Upper lobe of right lung (tissue), 1 donor: ENCODE results near the gene DBNDD2. TPM values are rescaled to one million over a fixed set of nuclear protein-coding genes. Genes with fewer than 3 reads are reported as not detected.
A peak's percentile ranks its signal among the peaks of the same experiment; 100 is the strongest.

ENCODE experiments used
- ATAC-seq: fragments of 200-7000 bp; cut with Tn5 transposase; one replicate; pipeline ENCODE4 v1.9.1; 2020; ENCODE audit warnings: mild to moderate bottlenecking, moderate library complexity
- DNase-seq: peaks from one replicate; pipeline ENCODE4 v3.0.0-alpha.2; 2020
- H3K27ac ChIP-seq: fragments of 200-600 bp; one replicate; pipeline ENCODE4 v1.8.0; 2022
- H3K27me3 ChIP-seq: fragments of 200-600 bp; one replicate; pipeline ENCODE4 v1.8.0; 2022; ENCODE audit warnings: mild to moderate bottlenecking
- H3K36me3 ChIP-seq: fragments of 200-600 bp; one replicate; pipeline ENCODE4 v1.8.0; 2022
- H3K4me1 ChIP-seq: fragments of 200-600 bp; one replicate; pipeline ENCODE4 v1.8.0; 2022
- H3K4me3 ChIP-seq: fragments of 200-600 bp; one replicate; pipeline ENCODE4 v1.8.0; 2022; ENCODE audit warnings: mild to moderate bottlenecking
- H3K9me3 ChIP-seq: fragments of 200-600 bp; one replicate; pipeline ENCODE4 v1.8.0; 2022
- CTCF ChIP-seq: fragments of 200-600 bp; IDR thresholded peaks from one replicate; pipeline ENCODE4 v1.8.0; 2022; ENCODE audit warnings: antibody characterized with exemption
- intact Hi-C: fragments of 100-400 bp; cut with DNase I; formaldehyde crosslinking; loops from one replicate; pipeline ENCODE4 v1.11.0; 2022
- total RNA-seq: library from RNA; stranded (reverse); fragmentation: NEBNext Ultra II Directional; extraction: Animal tissue kit (Norgen Biotek cat#: 25700); gene quantifications from one replicate; pipeline ENCODE4 v1.2.1, GENCODE V29; 2021
- donor health status: DM: no; HTN: yes; CAD: no; lungs with severe emphysema.

Gene DBNDD2
- total RNA-seq, 1 donor from 2014 or later = 66.2 TPM

- H3K9me3 ChIP-seq = no peaks in the 10 kb centered on the region
- TF ChIP-seq CTCF = no peak
- no peak overlapping the region for H3K27ac ChIP-seq
- ATAC-seq (no peak), DNase-seq (no peak)
- H3K4me3 ChIP-seq = no peak overlapping the region
- H3K27me3 ChIP-seq = no peaks in the 10 kb centered on the region
- H3K4me1 ChIP-seq = peaks cover 13% of the 10 kb centered on the region
- intact Hi-C loops = loop anchor here (5.0 kb wide), 1 partner anchor 36 kb away; the partner anchor contains the start of gene TP53TG5
- H3K36me3 ChIP-seq = peaks cover 33% of the 10 kb centered on the region
Measured at GRCh38 chr20:45413479-45413878, 5.4 kb downstream of the DBNDD2 start.

DNA sequence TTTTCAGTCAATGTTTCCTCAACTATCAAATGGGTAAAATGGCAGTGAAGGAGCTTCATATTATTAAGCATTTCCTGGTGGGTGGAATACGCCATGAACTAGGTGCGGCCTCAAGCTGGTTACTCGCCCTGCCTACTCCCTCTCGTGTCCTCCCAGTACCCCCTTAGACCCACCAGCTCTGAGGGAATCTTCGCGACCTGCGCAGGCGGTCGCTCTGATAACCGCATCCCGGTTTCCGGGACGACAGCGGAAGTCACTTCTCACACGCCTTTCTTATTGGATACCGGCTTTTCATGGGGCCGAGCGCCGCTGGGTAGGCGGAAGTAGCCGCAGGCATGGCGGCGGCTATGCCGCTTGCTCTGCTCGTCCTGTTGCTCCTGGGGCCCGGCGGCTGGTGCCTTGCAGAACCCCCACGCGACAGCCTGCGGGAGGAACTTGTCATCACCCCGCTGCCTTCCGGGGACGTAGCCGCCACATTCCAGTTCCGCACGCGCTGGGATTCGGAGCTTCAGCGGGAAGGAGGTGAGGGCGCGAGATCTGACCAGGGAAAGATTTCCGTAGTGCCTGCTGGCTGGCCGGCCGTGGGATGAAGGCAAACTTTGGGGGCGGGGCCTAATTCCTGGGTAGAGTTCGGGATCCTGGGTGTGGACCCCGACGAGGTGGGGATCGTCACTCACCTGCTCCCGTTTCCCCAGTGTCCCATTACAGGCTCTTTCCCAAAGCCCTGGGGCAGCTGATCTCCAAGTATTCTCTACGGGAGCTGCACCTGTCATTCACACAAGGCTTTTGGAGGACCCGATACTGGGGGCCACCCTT is 7.9 kb downstream of the DBNDD2 start, which contains the start of gene PIGT:
TSS of gene PIGT (plus strand) at position 320 of the 816 bp plus-strand sequence. CDS start at position 336, 16 bp downstream.
- H3K4me3 ChIP-seq = peak within 1 kb of the TSS; percentile 100
- peaks cover 32% of the 10 kb centered on the region for H3K36me3 ChIP-seq
- TF ChIP-seq CTCF = no peak
- no peaks in the 10 kb centered on the region for H3K9me3 ChIP-seq
- DNase-seq (peak; percentile 92), ATAC-seq (peak; percentile 98)
- peaks cover 10% of the 10 kb centered on the region for H3K4me1 ChIP-seq
- intact Hi-C loops = no loop called here
- H3K27ac ChIP-seq = peak within 1 kb of the TSS; percentile 92
- H3K27me3 ChIP-seq = no peaks in the 10 kb centered on the region

GRCh38 chr20:45416917-45417316 is 8.8 kb downstream of the DBNDD2 start:
- no peak for DNase-seq
- Histone ChIP-seq H3K36me3 (peaks cover 32% of the 10 kb centered on the region), H3K4me1 (peaks cover 10% of the 10 kb centered on the region), H3K4me3 (peak overlapping the region; percentile 100), H3K27me3 (no peaks in the 10 kb centered on the region), H3K27ac (no peak overlapping the region), H3K9me3 (no peaks in the 10 kb centered on the region)
- no peak for ATAC-seq
- no peak for TF ChIP-seq CTCF
- intact Hi-C loops = no loop called here

DNA sequence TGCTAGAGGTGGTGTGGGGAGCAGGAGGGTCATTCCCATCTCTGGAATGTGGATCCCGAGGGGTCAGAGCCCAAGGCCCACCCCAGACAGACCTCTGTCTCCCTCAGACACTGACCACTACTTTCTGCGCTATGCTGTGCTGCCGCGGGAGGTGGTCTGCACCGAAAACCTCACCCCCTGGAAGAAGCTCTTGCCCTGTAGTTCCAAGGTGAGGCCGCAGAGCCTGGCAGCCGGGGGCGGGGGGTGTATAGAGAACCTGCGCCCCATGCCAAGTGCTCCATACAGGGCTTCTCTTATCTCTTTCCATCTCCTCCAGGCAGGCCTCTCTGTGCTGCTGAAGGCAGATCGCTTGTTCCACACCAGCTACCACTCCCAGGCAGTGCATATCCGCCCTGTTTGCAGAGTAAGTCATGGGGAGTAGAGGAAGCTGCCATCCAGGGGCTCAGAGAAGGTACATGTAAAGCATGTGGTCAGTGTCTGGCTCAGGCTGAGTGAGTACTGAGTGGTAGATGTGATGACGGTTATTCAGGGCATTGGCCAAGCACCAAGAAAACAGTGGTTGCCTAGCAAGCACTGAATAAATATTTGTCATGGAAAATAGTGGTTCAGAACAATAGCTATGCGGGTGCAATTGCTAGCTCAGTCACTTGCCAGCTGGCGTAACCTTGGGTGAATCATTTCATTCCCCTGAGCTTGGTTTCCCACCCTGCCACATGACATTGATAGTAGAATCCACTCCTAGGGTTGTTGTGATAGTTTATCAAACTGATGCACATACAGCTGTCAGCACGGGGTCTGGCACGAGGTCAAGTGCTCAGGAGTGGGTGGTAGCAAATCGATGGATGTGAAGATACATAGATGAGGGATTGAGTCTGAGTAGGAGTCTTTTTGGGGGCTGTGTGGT is 11.4 kb downstream of the DBNDD2 start:
- intact Hi-C loops = no loop called here
- no peaks in the 10 kb centered on the region for H3K9me3 ChIP-seq
- DNase-seq (no peak), ATAC-seq (peak; percentile 11)
- no peak overlapping the region for H3K4me3 ChIP-seq
- H3K27ac ChIP-seq = no peak overlapping the region
- H3K27me3 ChIP-seq = no peaks in the 10 kb centered on the region
- peaks cover 10% of the 10 kb centered on the region for H3K4me1 ChIP-seq
- peaks cover 52% of the 10 kb centered on the region for H3K36me3 ChIP-seq
- TF ChIP-seq CTCF = no peak

DNA sequence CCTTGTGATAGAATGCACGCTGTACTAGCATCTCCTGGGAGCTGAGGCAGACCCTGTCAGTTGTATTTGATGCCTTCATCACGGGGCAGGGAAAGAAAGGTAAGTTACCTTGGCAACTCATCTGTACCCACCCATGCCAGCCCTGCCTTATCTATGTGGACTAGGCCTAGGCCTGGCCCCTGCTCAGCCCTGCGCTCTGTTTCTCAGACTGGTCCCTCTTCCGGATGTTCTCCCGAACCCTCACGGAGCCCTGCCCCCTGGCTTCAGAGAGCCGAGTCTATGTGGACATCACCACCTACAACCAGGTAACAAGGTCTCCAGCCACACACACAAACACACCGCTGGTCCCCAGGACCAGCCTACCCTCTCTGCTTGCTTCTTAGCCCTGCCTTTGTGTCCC is 12.0 kb downstream of the DBNDD2 start:
- Histone ChIP-seq H3K4me1 (peaks cover 10% of the 10 kb centered on the region), H3K36me3 (peaks cover 58% of the 10 kb centered on the region), H3K4me3 (no peak overlapping the region), H3K27ac (no peak overlapping the region), H3K27me3 (no peaks in the 10 kb centered on the region), H3K9me3 (no peaks in the 10 kb centered on the region)
- ATAC-seq (no peak), DNase-seq (no peak)
- no peak for TF ChIP-seq CTCF
- intact Hi-C loops = no loop called here
